CD4-positive, alpha-beta T cell treated with Interleukin-12 subunit alpha and Interleukin-12 subunit beta, for 1 hour (primary cell): ENCODE results near the gene PGA4.
"Not testable (repeated sequence)": the region's sequence is repeated elsewhere in the genome, so short reads cannot be mapped to it uniquely, and the experiment has no call there.

Source experiments
- DNase-seq: peaks from one replicate; pipeline ENCODE4 v3.0.0-alpha.2; 2020

PGA4 gene

GRCh38 chr11:61207636-61208310 is 14.4 kb upstream of the PGA4 start:
- not testable (repeated sequence) for DNase-seq

GRCh38 chr11:61210629-61211028 is 11.5 kb upstream of the PGA4 start:
- not testable (repeated sequence) for DNase-seq

GRCh38 chr11:61211327-61211952 is 10.7 kb upstream of the PGA4 start:
- not testable (repeated sequence) for DNase-seq

- DNase-seq, result not testable (repeated sequence)
These were observed 9.9 kb upstream of the PGA4 start for GRCh38 chr11:61212202-61212601.

- not testable (repeated sequence) for DNase-seq
These were observed 8.3 kb upstream of the PGA4 start for GRCh38 chr11:61213711-61214324.

GRCh38 chr11:61218306-61218705 is 3.8 kb upstream of the PGA4 start:
- not testable (repeated sequence) for DNase-seq

GRCh38 chr11:61219016-61219415 is 3.1 kb upstream of the PGA4 start:
- not testable (repeated sequence) for DNase-seq

GRCh38 chr11:61222692-61223091 is 545 bp downstream of the PGA4 start:
- DNase-seq, result not testable (repeated sequence)

GRCh38 chr11:61226457-61227137 is 4.5 kb downstream of the PGA4 start:
- not testable (repeated sequence) for DNase-seq

GRCh38 chr11:61229458-61229857 is 7.3 kb downstream of the PGA4 start:
- not testable (repeated sequence) for DNase-seq

GRCh38 chr11:61231033-61231432 is 8.9 kb downstream of the PGA4 start:
- not testable (repeated sequence) for DNase-seq

GRCh38 chr11:61231585-61231984 is 9.4 kb downstream of the PGA4 start:
- DNase-seq, result not testable (repeated sequence)

- DNase-seq, result not testable (repeated sequence)
These were observed 10.5 kb downstream of the PGA4 start for GRCh38 chr11:61232548-61233145.

- DNase-seq, result not testable (repeated sequence)
These were observed 15.0 kb downstream of the PGA4 start for GRCh38 chr11:61237130-61237529.

- DNase-seq, result not testable (repeated sequence)
These were observed 18.1 kb downstream of the PGA4 start for GRCh38 chr11:61240288-61240687.

GRCh38 chr11:61240875-61241274 is 18.7 kb downstream of the PGA4 start, which contains the start of gene PGA5:
Gene PGA5, plus strand, starts transcription at chr11:61241175. Its CDS starts 52 bp downstream, at chr11:61241227.
- DNase-seq, result not testable (repeated sequence)

- DNase-seq, result not testable (repeated sequence)
These were observed 19.4 kb downstream of the PGA4 start for GRCh38 chr11:61241526-61241925.

- DNase-seq, result not testable (repeated sequence)
These were observed 23.3 kb downstream of the PGA4 start for GRCh38 chr11:61245284-61245964.

- not testable (repeated sequence) for DNase-seq
These were observed 25.9 kb downstream of the PGA4 start for GRCh38 chr11:61248071-61248470.

- DNase-seq, result not testable (repeated sequence)
These were observed 27.1 kb downstream of the PGA4 start for GRCh38 chr11:61249201-61249600.

- DNase-seq, result not testable (repeated sequence)
These were observed 28.9 kb downstream of the PGA4 start for GRCh38 chr11:61250796-61251765.
